Suppressor macrophage (primary cell): ENCODE results near the gene APP.
"Not testable (repeated sequence)": the region's sequence is repeated elsewhere in the genome, so short reads cannot be mapped to it uniquely, and the experiment has no call there.

Experiments
- DNase-seq, 4 experiments: peaks; one replicate each; pipeline ENCODE4 v3.0.0-alpha.2; 2020 to 2022

Gene APP

DNA sequence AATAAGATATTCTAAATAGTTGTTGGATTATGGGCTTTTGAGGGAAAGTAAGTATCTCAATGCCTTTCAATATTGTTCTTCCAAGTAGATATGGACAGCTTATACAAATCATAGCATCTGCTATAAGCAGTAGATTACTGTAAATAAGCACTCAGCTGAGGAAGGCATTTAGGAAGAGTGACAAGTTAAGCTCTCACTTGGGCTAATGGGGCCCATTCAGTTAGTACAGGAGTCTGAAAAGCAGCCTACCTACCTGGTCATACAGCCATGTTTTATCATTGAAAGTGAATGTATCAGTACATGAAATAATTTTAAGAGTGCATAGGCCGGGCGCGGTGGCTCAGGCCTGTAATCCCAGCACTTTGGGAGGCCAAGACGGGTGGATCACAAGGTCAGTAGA, 73.1 kb downstream of the APP start:
- no peak for DNase-seq

DNA sequence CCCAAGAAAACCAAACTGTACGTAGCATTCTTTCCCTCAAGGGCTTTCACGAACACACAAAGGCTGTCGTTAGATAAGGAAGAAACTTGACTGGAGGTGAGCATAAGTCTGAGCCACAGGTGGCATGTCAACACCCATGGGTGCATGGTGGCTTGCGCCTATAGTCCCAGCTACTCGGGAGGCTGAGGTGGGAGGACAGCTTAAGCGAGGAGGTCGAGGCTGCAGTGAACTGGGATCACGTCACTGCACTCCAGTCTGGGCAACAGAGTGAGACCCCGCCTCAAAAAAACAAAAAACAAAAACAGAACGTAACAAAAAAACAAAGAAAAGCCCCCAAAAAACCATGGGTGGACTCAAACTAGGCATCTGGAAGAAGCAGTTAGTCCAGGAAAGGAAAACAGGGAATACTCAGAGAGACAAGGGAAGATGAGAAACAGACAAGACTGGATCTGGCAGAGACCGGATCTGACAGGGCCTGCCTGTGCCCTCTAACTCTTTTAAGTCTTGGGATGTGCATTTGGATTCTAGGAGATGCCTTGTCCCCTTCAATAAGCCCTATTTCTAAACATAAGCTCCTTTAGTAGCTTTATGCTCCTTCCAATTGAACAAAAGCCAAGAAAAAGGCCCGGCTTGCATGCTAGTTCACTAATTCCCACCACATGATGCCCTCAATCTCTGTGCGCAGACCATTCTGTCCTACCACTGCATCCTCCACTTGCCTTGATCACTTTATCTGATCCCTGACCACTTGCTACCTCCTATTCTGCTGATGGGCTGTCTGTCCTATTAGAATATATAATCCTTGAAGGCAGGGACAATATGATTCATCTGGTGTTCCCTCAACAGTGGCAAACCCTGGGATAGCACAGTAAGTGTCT, 73.8 kb downstream of the APP start:
- no peak for DNase-seq

DNA sequence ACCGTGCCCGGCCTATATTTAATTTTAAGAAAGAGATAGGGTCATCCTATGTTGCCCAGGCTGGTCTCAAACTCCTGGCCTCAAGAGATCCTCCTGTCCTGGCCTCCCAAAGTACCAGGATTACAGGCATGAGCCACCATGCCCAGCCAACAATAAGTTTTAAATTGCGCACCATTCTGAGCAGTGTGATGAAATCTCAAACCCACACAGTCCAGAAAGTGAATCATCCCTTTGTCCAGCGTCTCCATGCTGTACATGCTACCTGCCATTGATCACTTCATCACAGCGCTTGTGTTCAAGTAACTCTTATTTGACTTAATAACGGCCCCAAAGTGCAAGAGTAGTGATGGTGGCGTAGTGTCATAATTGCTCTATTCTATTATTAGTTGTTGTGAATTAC, 75.4 kb downstream of the APP start:
- no peak for DNase-seq

DNA sequence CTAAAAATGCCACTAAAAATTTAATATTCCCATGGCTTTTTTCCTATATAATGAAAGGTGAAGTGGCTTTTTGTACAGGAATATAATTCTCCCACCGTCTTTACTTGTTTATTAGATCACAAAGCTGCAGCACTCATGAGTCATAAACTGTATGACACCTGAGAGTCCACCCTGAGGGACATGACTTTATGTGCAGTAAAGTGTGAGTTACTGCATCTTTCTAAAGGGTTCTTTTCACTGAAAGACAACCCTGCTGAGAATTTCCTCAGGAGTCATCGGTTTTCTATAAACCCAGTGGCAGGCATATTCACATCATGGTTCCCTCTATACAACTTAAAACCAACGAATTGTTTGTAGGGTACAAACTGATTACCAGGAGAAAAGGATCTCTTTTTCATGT, 77.4 kb downstream of the APP start:
- DNase-seq = no peak

DNA sequence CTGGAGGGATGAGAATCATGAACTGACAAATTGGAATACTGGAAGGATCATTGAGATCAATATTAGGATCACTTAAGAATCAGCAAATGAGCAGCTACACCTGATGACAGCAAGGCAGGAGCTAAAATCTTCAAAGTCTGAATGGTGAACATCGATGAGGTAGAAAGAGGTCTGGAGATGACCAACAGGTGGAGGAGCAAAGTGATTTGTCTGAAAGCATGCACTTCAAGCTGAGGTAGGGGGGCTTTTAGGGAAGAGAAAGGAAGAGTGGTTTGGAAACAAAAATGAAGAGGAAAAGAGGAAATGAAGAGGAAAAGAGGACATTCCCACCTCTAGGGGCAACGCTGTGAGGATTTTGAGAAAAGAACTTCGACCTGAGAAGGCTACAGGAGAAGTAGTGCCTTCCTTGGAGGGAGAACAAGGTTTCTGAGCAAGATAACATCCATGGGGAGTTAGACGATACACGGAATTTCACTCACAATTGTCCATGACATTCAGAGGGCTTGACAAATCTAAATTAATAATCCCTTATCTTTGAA, 79.0 kb downstream of the APP start:
- no peak for DNase-seq

DNA sequence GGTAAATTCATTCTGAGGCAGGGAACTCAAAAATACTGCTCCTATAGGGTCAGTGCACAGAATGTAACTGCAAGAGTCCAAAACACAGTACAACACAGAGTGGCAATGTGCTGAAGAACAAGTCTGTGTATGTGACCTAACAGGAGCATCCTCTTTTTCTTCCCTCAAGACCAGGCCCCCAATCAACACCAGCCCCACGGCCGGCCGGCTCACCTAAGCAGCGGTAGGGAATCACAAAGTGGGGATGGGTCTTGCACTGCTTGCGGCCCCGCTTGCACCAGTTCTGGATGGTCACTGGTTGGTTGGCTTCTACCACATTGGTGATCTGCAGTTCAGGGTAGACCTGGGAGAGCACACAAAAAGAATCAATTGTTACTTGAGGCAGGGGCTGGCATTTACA, 80.8 kb downstream of the APP start:
- no peak for DNase-seq

DNA sequence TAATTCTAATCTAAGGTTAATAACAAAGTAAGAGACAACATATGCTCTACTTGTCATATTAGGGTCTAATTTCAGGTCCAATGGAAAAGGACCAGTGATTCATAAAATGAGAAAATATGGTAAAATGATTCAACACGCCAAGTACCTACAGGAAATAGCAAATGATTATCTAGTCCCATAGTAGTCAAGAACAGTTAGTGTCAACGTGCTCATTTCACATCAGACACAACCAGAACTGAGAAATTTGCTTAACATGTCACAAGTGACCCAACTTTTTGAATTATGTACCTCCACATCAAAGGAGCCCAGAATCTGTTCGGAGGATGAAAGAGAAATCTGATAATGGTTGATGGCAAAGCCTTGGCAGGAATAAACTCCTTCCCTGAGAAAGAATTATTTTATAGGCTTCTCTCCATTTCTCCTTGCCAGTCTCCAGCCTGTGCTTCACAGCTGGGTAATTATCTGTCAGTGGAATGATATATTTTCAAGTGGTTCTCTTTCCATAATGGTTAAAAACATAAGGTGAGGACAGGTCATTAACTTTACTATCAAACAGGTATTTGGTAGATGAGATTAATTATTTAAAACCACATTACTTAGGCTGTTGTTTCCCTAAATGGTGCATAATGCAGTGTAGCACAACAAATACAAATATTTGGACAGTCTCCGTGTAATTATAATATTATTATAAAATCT, 83.2 kb downstream of the APP start:
- no peak for DNase-seq

DNA sequence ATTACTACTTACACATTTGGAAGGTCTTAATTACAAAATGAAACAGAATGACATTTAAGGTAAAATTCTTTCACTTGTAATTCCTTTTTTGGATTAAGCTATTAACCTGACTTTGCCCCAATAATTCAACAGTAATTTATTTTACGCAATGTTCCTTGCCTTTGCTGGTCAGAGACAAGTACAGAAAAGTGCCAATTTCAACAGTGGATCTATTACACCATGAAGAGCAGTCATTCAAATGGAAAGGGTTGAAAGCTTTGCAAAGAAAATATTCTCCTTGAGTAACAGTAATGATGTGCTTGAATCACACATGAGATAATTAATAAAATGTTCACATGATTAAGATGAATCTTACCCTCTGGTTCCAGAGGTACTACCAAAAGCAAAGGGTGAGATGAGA, 84.7 kb downstream of the APP start:
- no peak for DNase-seq

DNA sequence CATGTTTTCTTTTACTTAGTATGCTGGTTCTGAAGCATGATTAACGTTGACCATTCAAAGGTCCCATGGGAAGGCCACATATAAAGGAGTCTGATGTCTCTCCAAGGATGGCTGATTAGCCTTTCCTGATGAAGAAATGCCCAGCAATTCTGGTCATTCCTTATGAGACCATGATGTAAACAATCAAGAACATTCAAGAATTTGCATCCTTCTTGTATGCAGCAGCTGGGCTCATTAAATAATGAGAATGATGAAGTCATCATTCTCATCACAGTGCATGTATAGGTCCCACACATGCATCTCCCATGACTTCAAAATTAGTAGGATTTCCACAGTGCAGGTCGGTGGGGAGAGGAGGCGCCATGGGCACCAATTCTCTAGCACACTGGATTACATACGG, 85.4 kb downstream of the APP start:
- no peak for DNase-seq

DNA sequence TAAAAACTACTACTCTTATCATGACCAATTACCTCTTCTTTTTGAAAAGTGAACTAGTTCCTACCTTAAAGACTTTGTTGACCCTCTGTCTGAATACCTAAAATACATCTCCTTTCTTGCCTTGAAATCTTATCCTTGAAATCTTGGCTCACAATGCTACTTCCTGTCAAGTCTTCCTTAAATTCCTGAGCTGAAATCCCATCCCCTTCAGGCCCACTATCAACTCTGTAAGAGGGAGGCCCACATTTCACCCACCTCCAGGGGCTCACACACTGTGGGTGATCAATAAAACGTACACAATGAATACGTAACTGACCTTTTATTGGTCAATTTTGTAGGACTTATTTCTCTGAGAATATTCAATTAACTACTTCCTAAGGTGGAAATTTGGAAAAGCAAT, 88.0 kb downstream of the APP start:
- no peak for DNase-seq

DNA sequence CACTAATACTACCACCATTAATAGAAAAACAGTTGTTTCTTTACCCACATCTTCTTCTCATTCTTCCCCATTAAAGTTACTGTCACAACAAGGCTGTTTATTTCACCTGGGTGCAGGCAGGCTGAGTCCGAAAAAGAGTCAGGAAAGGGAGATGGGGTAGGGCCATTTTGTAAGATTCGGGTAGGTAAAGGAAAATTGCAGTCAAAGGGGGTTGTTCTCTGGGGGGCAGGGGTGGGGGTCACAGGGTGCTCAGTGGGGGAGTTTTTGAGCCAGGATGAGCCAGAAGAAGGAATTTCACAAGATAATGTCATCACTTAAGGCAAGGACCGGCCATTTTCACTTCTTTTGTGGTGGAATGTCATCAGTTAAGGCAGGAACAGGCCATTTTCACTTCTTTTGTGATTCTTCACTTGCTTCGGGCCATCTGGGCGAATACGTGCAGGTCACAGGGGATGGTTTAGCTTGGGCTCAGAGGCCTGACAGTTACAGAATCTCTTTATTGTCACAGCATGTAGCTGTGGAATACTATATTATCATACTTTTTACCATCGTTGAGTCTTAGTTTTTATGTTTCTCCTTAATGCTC, 89.3 kb downstream of the APP start:
- DNase-seq = not testable (repeated sequence)

DNA sequence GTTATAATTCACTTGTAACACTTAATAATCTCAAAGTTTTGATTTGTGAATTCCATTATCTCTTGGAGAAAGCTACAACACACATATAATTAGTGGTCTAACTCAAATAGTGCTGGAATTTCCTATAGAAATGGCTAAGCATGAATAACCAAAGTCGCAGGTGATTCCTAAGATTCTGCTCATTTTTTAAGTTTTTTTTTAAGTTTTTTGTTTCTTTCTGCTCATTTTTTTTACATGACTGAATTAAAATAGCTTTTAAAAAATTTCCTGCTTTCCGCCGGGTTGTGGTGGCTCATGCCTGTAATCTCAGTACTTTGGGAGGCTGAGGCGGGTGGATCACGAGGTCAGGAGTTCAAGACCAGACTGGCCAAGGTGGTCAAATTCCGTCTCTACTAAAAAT, 90.4 kb downstream of the APP start:
- DNase-seq = no peak

DNA sequence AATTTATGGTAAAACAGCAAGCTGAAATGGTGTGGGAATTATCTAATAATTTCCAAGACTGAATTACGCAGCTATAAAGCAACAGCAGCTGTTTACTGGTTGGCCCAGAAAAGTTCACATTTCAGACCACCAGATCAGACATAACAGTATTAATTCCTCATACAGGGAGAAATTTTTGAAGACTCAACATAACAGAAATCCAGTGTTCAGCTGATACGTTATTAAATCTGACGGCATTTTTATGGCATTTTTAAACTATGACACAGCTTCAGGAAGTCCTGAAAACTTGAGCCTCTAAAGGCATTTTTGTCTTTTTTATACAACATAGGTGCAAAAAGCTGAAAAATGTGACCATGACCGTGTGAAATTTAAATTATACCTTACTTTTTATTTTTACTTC, 91.2 kb downstream of the APP start:
- DNase-seq = no peak

DNA sequence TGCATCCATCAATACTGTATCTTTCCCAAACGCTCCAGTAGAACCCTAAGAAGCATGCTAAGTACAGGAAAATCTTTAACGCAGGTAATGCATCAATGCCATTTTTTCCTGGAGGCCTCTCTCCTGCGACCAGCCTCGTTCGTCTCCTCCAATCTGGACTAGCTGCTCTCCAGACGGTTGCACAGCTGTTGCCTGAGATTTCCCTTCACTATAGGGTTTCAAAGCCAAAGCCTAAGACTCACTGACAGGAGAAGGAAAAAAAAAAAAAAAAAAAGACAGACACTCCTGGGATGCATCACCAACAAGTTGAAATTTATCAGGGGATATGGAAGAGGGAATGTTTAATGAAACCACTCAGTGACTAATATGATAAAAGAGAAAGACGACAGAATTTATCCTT, 93.0 kb downstream of the APP start:
- DNase-seq = no peak

DNA sequence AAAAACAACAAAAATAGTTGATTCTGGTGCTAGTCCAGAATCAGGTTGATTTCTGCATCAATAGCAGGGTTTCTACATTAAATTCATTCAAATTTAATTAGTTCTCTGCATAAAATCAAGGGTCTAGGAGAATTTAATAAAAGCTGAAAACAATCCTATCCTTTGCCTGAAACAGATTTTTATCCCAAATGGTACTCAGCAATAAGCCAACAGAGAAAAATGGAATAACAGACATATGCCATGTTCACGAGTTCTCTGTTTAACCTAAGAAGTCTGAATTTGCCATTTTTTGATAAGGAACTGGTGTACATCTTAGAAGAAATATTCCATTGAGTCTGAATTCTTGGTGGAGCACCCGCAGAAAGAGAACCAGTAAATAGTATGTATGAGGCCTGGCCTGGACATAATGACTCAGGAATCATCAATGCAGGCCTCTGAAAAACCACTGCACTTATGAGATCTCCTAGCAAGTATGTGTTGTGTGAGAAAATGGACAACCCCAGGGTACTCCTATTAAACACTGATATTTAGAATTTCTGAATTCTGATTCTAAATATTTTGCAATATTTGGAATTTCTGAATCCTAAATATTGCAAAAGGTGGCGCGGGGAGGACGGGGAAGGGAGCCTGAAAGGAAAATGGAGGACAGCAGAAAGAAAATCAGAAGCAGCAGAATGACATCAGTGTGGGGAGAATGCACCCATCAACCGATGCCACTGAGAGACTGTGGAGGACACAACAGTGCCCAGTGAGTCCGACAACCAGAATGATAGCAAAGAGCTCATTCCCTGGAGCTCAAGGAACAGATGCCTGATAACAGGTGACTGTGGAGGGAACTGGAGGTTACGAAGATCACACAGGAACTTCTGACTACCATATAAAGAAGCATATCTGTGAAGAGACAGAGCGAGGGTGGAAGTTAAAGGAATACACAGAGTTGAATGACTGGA, 97.6 kb downstream of the APP start:
- DNase-seq = no peak

DNA sequence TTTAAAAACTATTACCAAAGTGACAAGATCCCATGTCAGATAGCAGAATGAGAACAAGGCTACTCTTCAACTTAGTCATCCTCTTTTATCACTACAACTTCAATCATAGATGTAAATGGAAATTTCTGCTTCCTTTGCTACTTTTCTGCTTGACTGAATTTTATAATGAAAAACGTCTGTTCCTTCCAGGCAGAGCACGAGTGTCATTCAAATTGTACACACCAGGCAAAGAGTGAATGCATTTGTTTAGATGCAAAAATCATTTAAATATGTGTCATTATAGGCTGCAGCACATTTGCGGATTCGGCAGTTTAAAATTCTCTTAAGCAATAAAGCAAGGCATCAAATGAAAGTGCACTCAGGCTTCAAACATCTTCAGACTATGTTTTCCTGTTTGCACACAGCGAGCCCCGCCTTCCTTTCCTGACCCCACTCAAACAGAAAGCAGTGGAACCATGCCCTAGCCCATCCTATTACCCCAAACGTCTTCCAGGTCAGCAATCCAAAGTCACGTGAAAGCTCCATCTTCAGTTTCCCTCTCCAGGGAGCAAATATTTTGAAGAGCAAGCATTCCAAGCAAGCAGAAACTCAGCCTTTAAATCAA, 99.6 kb downstream of the APP start:
- DNase-seq = peak in 2 of 4 experiments; percentile 7 to 9

DNA sequence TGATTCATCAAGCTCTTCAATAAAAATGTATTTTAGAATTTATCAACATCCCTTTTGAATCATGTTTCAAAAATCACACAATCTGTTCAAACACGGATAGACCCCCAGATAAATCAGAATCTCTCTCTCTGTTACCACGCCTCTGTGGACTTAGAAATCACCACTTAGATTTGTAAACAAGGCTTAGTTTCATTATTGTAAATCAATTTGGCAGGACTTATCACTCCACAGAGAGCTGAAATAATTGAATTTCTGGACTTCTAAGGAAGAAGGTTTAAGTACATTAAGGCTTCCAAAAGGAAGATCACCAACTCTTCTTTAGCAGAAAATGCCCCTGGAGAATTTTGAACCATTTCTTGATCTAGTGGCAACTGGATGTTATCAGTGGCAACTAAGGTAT, 100.4 kb downstream of the APP start:
- no peak for DNase-seq

DNA sequence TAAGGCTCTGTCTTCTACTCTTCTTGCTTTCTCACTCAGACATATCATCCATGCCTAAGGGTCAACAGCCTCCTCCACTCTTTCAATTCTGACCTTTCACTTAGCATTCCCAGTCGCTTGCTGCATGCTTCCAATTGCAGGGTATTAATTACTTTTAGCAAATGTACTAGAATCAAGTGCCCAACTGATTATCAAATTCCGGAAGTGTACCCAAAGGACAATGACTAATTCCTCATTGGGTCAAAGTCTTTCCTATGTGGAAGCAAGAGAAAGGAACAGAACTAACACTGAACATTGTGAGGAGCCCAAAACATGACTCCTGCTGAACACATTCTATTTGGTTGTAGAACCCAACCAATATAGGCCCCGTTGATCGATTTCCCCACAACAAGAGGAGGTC, 101.8 kb downstream of the APP start:
- DNase-seq = no peak

DNA sequence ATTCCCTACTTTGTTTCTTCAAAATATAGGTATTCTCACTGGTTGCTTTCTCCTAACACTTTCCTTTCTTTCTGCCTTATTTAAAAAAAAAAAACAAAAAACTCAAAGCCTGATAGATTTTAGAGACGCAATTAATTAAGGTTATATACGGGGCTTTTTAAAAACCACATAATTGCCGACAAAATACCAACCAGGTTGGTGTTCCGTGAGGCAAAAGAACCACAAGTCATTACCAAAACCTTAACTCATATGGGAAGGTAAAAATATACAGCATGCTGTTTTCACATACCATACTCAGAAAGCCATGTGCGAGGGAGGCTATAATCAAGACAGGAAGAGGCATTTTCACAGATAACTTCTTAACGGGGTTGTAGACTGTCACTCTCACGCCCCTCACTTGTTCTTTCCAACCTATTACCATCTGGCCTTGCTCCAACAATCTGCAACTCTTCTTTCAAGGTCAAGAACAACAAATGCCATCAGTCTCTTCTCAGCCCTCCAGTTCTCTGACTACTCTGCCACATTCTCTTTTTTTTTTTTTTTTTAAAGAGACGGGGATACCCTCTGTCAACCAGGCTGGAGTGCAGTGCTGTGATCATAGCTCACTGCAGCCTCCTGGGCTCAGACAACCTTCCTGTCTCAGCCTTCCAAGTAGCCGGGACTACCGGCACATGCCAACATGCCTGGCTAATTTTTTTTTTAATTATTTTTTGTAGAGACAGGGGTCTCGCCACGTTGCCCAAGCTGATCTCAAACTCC, 102.6 kb downstream of the APP start:
- DNase-seq = no peak

DNA sequence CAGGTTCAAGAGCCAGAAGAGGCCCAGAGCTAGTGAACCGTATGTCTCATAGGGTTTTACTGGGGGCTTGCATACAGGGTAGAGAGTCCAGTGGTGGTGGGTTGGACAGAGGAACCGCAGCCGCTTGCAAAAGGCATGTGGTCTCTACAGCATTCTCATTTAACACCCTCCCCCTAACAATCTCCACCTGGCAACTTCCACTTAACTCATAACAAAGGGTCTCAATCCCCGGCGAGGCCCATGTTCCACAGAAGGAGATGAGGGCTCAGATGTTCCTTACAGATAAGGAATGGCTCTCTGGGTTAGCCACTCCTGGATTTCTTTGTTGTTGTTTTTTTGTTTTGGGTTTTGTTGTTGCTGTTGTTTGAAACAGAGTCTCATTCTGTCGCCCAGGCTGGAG, 106.1 kb downstream of the APP start:
- DNase-seq = no peak

DNA sequence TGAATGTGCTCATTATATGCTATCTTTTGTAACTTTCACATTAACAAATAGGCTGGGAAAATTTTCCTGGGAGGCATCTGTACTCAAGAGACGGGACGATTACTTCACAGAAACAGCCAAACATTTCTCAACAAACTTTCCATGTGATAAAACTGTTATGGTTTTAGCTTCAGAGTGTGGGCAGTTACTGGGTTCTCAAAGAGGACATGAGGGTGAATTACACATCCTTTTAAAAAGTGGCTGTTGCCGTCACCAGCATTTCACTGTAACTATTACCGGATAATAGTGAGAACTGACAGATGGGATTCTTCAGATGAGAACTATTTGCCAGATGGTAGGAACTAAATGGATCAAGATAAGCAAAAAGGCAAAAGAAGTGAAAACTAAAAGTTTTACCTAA, 109.1 kb downstream of the APP start:
- peak; percentile 54 to 83 (median 66) for DNase-seq
